Esophagus squamous epithelium (tissue), 4 donors: Measurements from ENCODE around the gene KRTAP24-1.

ENCODE experiments used
- CTCF ChIP-seq, 6 experiments: fragments of 450-650 bp in 4 of 6; fragments of 200-600 bp in 2 of 6; sonication (generic) in 2 of 6; IDR thresholded peaks; one replicate each; pipeline ENCODE4 v1.5.1; 2016 to 2019; ENCODE audit warnings: antibody characterized with exemption in 6 of 6, mild to moderate bottlenecking in 4 of 6, moderate library complexity in 4 of 6
- POLR2A ChIP-seq, 4 donors: fragments of 450-650 bp; IDR thresholded peaks; one replicate each; pipeline ENCODE4 v1.6.1; 2017; ENCODE audit warnings: antibody characterized with exemption in 4 of 4, mild to moderate bottlenecking in 4 of 4, moderate library complexity in 3 of 4

GRCh38 chr21:30243691-30244090 lies 39.1 kb downstream of the KRTAP24-1 start:
- TF ChIP-seq CTCF (IDR thresholded peaks at IDR 0.05): no peak
- no peak for TF ChIP-seq POLR2A (IDR thresholded peaks at IDR 0.05)
